OCI-M1 (cell line): ENCODE measurements around the gene TMEM50B.
"Not testable (repeated sequence)": the region's sequence is repeated elsewhere in the genome, so short reads cannot be mapped to it uniquely, and the experiment has no call there.

Source experiments
- DNase-seq: peaks from one replicate; lab custom pipeline; 2025; lab: John Stamatoyannopoulos, UW

The TMEM50B gene

DNA sequence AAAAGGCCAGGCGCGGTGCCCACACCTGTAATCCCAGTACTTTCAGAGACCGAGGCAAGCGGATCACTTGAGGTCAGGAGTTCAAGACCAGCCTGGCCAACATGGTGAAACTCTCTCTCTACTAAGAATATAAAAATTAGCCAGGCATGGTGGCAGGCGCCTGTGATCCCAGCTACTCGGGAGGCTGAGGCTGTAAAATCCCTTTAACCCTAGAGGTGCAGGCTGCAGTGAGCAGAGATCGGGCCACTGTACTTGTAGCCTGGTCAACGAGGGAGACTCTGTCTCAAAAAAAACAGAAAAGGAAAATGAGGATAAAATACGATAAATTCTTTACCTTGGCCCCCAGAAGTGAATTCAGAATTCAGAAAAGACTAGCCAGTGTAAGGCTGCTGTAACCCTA, 1.6 kb downstream of the TMEM50B start:
- DNase-seq, result no peak

DNA sequence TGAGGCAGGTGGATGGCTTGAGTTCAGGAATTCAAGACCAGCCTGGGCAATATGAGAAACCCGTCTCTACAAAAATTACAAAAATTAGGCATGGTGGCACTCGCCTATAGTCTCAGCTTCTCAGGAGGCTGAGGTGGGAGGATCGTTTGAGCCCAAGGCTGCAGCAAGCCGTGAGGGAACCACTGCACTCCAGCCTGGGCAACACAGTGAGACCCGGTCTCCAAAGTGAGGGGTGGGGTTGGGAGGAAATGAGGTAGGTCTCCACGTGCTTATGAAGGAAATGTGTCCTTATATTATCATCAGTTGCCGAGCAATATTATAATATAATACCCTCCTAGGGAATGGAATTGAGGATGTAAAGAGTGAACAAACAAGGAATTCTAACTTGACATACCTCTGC, 2.7 kb downstream of the TMEM50B start:
- no peak for DNase-seq

DNA sequence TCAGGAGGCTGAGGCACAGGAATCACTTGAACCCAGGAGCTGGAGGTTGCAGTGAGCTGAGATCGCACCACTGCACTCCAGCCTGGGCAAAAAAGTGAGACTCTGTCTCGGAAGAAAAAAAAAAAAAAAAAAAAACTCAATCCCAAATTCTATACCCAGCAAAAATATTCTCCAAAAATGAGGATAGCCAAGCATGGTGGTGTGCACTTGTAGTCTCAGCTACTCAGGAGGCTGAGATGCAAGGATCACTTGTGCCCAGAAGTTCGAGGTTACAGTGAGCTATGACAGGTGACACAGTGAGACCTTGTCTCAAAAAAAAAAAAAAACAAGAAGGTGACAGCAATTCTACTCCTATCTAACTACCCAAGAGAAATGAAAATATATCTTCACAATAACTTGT, 6.4 kb downstream of the TMEM50B start:
- no peak for DNase-seq

DNA sequence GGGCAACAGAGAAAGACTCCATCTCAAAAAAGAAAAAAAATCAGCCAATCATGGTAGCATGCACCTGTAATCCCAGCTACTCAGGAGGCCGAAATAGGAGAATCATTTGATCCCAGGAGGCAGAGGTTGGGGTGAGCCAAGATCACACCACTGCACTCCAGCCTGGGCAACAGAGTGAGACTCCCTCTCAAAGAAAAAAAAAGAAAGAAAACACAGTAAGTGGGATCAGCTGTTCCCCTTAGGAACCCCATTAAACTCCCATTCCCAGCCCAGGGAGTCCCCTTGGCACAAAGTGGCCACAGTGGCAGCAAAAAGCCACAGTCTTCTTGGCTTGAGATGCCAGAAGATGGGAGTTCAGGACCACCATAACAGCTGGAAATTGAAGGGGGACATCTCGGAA, 9.1 kb downstream of the TMEM50B start:
- DNase-seq, result no peak

DNA sequence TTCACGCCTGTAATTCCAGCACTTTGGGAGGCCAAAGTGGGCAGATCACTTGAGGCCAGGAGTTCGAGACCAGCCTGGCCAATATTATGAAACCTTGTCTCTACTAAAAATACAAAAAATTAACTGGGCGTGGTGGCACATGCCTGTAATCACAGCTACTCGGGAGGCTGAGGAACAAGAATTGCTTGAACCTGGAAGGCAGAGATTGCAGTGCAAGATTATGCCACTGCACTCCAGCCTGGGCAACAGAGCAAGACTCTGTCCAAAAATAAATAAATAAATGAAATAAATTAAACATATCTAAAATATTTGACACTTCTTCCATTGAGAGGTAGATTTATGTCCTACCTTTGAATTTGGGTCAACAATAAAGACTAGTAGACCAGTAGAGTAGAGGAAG, 10.6 kb downstream of the TMEM50B start:
- not testable (repeated sequence) for DNase-seq

DNA sequence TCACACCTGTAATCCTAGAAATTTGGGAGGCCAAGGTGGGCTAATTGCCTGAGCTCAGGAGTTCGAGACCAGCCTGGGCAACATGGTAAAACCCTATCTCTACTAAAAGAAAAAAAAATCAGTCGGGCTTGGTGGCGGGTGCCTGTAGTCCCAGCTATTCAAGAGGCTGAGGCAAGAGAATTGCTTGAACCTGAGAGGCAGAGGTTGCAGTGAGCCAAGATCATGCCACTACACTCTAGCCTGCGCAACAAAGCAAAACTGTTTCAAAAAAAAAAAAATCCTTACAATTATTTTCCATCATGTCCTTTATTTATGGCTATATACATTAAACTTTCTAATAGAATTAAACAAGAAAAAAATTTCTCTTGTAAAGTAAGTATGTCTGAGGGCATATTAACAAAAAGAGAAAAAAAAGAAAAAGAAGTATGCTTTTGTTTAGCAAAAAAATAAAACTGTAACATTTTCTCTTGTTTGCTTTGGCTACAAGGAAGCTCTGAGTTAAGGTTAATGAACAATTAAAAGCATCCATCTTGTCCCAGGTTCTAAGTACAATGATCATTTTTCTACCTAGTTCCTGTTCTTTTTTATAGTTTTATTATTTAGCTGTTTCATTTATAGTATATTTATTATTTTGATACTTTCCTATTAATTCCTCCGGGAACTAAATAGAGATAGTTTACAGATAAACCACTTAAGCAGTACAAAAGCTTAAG, 18.1 kb downstream of the TMEM50B start:
- no peak for DNase-seq

DNA sequence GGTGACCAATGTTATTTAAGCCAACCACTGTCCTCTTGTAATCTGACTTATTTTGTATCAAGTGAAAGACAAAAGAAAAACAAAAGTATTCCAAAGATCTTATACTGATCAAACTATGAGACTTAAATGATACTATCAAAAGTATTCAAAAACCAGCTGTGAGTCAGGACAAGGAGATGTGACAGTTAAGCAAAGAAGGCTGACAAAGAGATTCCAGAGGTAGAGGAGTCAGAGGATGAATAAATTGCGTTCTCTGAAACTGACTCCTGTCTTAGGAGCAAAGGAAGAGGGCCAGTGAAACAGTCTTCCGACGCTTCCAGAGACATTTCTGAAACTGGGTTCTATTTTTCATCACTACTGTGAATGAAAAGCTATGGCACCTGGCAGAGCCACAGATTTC, 20.9 kb downstream of the TMEM50B start:
- DNase-seq, result no peak

DNA sequence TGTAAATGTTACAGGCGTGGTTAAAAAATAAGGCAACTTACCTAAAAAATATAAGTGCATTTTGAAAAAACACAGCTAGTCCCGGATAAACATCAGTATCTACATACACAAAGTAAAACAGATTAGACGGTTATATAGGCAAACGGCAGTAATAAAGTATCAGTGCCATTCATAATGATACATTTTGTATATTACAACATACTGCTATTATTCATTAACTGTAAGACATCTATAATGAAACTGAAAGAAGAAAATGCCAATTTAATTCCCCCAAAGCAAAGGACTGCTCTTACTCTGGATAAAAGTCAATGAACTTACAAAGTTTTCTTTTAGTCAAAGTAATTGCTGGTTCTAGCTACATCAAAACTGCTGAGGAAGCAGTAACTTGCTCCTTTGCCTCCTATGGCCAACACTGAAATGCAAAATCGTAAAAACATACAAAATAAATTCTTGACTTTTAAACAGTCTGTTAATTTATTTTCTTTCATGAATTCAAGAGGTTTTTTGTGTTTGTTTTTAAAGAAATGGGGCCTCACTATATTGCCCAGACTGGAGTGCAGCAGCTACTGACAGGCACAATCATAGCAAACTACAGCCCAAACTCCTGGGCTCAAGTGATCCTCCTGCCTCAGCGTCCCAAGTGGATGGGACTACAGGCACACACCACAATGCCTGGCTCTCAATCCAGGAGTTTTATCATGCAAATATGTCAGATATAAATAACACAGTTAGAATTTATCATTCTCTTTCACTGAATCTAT, 23.9 kb downstream of the TMEM50B start:
- no peak for DNase-seq

DNA sequence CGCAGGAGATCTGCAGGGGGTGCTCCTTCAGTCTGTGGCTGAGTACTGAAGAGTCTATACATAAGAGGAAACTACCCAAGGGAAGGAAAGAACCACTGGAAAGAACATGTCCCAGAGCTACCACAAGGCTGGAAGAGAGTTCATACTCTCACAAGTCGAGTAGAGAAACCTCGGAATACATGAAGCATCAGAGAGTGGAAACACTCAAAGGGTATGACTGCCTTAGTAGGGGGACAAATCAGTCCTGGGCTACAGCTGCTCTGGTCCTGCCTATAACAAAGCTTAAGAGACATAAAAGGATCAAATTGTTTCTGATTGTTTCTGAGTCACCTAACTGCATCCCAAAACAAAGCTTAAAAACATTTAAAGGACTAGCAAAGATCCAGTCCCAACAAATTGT, 27.4 kb downstream of the TMEM50B start:
- no peak for DNase-seq

DNA sequence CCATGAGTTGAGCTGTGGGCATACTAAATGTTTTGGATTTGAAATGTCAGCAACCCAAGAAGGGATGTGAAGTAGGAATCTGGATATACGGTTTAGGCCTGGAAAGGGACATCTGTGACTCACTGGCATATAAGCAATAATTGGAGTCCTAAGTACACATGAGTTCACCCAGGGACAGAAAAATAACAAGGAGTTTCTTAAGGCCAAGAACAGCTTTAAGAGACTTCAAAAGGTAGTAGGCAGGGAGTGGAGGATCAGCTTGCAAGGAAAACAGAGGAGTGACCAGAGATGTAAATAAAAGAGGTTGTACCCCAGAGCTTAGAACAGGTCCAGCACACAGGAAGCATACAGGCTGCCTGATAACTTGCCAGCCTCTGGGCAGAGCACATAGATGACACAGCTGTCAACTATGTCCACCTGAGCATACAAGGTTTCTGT, 28.1 kb downstream of the TMEM50B start:
- DNase-seq, result no peak

DNA sequence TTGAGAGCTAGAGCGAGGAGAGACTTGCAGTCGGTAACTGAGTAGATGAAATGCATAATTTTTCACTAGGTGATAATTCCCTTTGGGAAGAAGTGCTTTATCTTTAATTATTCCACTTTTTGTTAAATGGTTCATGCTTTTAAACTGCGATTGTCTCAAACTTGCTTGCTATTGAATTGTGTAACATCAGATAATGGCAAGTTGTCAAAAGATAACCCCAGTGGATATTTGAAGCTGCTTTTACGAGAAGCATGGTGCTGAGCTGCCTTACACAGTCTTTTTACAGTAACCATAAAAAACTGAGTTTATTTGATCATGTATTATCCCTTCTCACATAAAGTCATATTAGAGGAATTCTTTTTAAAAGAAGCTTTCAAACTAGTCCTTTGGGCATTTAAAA, 30.2 kb downstream of the TMEM50B start:
- DNase-seq, result no peak

DNA sequence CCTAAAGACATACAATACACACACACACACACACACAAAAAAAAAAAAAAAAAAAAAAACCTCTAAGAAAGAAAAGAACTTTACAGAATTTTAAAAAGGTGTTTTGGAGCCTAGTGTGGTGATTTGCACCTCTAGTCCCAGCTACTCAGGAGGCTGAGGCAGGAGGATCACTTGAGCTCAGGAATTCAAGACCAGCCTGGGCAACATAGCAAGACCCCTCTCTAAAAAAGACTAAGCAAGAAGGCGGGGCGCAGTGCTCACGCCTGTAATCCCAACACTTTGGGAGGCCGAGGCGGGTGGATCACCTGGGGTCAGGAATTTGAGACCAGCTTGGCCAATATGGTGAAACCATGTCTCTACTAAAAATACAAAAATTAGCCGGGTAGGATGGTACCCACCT, 33.2 kb downstream of the TMEM50B start:
- DNase-seq, result not testable (repeated sequence)

DNA sequence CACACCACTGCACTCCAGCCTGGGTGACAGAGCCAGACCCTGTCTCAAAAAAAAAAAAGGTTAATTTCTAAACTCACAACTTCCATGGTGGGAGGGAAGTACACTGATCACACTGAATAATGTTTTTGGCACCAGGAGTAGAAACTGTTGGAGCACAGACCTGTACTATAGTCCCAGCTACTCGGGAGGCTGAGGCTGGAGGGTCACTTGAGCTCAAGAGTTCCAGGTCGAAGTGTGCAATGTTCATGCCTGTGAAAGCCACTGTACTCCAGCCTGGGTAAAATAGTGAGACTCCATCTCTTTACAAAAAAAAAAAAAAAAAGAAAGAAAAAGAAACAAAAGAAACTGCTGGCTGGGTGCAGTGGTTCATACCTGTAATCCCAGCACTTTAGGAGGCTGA, 35.3 kb downstream of the TMEM50B start:
- DNase-seq, result no peak

DNA sequence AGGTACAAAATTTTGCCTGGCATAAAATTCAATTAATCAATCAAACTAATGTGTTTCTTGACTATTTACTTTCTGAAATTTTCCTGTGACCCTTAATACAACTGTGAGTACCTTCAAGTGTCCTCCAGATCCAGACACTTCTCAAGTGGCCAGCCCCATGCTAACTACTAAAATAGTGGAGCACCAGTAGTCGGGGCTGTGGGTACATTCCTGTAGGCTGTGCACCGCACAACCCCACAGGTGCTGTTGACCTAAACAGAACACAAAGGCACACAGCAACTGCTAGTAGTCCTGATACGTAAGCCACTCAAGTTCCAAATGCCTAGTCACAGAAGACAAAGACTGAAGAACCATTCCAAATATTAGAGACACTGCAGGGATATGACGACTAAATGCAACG, 36.6 kb downstream of the TMEM50B start:
- no peak for DNase-seq

DNA sequence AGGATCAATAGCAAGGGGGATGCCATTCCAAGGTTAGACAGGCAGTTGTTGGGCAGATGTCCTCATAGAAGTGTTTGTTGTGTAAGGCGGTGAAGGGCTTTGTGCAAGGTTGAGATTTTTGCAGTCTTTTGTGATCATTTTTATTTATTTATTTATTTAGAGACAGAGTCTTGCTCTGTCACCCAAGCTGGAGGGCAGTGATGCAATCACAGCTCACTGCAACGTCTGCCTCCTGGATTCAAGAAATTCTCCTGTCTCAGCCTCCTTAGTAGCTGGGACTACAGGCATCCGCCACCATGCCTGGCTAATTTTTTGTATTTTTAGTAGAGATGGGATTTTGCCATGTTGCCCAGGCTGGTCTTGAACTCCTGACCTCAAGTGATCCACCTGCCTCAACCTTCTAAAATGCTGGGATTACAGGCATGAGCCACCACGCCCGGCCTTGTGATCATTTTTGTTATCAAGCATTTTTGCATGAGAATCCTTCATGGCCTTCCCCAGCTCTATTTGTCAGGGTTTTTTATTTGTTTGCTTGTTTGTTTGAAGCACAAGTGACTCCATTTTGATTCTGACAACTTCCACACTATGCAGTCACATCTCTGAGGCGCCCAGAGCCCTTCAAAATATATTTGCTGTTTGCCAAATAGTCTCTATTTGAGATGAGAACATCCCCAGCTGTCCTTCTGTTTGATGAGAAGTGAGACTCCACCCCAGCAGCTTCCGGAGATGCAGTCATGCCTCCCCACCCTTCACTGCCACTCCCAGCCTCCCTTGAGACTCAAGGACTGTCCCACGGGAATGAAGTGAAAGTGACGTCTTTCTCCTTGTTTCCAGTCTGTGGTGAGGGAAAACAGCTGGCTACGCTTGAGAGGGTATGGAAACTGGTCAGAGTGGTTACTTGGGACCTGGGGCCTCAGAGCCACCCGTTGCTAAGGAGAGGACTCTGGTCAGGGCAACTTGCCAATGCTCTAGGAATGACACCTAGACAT, 38.0 kb downstream of the TMEM50B start:
- no peak for DNase-seq

DNA sequence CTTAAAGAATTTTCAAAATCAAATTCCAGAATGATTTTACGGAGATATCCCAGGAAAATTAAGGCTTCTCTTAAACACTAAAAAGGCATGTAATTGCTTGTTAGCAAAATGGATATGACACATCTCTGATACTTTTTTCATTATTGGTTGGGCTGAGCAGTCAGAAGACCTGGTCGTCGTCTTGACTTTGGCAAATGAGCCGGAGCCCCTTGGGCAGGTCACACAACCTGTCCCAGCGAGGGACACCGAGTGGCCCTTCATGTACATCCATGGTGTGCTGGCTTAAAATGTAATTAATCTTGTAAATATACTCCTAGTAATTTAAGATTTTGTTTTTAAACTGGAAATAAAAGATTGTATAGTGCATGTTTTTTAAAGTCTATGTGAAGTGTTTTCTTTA, 42.6 kb downstream of the TMEM50B start:
- no peak for DNase-seq

DNA sequence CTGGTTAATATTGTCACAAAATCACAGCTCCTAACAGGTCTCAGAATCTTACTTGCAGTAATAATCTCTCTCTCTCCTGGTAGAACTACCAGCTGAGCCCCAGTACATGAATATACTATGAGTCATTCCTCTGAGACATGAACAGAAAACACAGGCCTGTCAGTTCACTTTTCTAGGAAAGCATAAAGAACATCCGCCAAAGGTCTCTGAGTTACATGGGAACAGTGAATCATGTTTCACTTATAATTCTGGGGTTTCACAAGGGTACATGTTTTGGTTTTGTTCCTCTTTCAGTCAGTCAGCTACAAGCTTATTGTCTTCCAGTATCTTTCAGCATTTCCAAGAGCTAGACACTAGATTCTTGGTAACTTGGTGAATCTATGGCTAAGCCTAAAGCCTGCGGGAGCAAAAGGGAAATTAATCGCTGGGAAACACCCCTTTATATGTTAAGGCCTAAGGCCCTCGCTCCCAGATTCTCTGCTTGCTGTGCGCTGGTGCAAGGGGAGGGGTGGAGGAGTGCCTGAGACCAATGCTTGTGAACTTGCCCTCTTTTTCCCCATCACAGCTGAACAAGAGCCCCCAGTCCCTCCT, 44.9 kb downstream of the TMEM50B start:
- DNase-seq, result peak; percentile 91

DNA sequence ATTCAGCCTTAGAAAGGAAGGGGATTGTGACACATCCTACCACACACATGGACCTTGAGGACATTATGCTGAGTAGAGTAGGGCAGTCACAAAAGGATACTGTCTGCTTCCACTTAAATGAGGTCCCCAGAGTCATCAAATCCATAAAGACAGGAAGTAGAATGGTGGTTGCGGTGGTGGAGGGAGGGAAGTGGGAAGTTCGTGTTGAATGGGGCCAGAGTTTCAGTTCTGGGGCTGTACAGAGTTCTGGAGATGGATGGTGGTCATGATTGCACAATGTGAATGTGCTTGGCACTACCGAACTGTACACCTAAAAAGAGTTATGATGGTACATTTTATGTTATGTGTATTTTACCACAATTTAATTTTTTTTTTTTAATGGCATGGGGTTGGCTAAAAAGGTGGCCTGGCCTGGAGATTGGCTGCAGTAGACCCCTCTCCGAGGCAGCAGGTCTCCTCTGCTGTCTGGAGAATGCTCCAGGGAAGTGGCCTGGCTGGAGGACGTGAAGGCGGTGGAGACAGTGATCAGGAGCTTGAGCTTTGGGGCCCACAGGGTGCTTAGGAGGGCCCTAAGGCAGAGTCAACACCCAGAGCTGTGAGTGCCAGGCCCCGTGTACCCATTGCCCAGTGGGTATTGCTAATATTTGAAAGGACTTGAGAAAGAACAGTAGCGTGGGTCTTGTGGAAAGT, 46.2 kb downstream of the TMEM50B start:
- no peak for DNase-seq

DNA sequence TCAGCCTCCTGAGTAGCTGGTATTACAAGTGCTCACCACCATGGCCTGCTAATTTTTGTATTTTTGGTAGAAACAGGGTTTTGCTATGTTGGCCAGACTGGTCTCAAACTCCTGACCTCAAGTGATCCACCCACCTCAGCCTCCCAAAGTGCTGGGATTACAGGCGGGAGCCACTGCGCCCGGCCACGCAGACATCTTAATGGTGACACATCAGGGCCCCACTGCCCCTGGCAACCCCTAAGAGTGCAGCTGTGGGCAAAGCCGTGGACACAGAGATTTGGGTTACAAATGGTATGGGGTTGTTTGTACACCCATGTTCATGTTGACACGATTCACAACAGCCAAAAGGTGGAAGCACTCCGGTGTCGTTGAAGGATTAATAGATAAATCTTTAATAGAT, 46.8 kb downstream of the TMEM50B start:
- no peak for DNase-seq

DNA sequence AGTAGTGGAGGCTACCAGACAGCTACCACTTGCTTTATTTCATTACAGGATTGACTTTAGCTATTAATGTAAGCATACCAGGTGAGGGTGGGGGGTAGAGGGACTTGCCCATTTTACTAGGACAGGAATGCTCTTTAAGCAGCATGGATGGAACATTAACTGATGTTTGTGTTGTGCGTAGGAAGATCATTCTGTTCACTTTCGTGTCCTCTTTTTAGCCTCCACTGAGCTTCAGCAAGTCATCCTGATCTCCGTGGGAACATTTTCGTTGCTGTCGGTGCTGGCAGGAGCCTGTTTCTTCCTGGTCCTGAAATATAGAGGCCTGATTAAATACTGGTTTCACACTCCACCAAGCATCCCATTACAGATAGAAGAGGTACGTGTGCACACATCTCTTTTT, 47.3 kb downstream of the TMEM50B start:
- DNase-seq, result no peak

DNA sequence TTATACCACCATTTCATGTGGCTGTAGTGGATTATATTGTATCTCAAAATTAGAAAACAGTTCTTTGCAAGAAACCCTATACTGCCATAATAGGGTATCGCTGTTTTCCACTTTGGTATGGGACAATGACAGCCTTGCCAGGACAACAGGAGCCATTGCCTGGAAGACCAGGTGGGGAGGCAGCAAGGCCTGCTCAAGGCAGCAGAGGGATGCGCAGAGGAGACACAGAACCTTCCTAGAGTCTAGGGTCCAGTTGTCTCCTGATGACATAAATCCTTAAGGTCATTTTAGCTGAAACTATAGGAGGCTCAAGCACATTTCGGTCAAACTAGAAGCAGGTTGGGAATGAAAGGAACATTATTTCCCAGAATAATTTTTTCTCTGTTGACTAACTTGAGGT, 48.9 kb downstream of the TMEM50B start:
- no peak for DNase-seq

DNA sequence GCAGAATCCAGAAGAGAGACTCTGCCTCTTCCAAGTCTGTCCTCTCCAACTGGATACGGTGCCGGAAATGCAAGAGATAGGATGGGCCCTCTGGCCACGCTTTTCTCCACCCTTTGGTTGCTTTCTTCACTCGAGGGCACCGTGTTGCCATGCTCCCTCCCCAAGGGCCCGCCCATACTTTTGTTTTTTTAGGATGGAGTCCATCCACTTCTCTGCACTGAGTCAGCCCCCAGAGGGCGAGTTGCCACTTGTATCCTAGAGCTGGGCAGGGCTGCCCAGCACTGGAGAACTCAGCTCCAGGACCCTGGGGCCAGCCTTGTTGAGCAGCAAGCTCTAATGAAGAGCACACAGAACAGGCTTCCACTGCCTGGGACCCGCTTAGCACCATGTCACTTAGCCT, 51.1 kb downstream of the TMEM50B start:
- DNase-seq, result no peak
